ENCODE results near the gene RNF26.
A peak's percentile ranks its signal among the peaks of the same experiment; 100 is the strongest.

The RNF26 gene

DNA sequence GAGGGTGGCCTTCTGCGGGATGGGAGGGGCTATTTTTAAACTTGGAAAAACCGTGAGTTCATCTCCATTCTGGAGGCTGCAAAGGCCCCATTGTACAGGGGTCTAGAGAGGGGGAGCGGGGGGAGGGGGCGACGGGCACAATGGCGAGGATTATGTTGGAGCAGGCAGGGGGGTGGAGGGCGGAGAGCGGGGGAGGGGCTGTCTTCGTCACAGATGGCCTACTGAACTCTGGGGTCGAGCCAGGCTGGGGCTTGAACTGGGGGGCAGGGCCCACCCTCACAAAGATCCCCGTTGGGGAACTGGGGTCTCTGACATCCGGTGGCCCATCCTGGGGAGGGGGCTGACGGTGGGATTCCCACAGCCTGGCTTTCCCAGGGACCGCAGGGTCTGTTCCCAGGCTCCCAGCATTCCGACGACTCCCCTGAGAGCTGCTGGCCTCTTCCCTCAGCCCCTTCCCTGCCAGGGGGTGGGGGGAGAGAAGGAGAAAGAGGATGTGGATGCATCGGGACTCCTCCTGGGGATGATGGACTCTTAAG lies 14.0 kb upstream of the RNF26 start:
- peak overlapping the region in 1 of 2 donors; percentile 62 for H3K4me3 ChIP-seq (ENCODE audit: low read length in 2 of 2)
- H3K4me1 ChIP-seq (ENCODE audit: control insufficient read depth in 2 of 2, insufficient read depth in 1 of 2, low read depth in 1 of 2, low read length in 2 of 2): peaks cover 43 to 45% of the 10 kb centered on the region in 2 donors
- peak overlapping the region; percentile 98 for H3K18ac ChIP-seq (ENCODE audit: low read length)
- no CpG with 5 or more reads among the region's 17 CpGs for WGBS, 2 donors (ENCODE audit: extremely low coverage in 2 of 2, insufficient read length in 2 of 2, insufficient replicate concordance in 1 of 2)
- peak overlapping the region; percentile 80 for H3K23ac ChIP-seq (ENCODE audit: low read depth, low read length, poor library complexity)
- H2BK15ac ChIP-seq (ENCODE audit: low read length): peak overlapping the region; percentile 86
- peak overlapping the region; percentile 89 for H2BK12ac ChIP-seq (ENCODE audit: low read length)
- H3K79me1 ChIP-seq (ENCODE audit: low read depth, low read length): no peaks in the 10 kb centered on the region
- peak overlapping the region; percentile 73 for H3K27ac ChIP-seq (replicated peaks; ENCODE audit: low read length)
- peak overlapping the region; percentile 49 for H2BK120ac ChIP-seq (ENCODE audit: low read depth, low read length)
- H4K8ac ChIP-seq (ENCODE audit: low read depth, low read length): no peak overlapping the region
- H2AK5ac ChIP-seq (ENCODE audit: low read depth, low read length): peak overlapping the region; percentile 77
- DNase-seq (ENCODE audit: low spot score): no peak
- peak overlapping the region; percentile 79 for H3K9ac ChIP-seq (ENCODE audit: low read depth, low read length, poor library complexity)
- H3K4me2 ChIP-seq (ENCODE audit: insufficient read depth, low read length, poor library complexity, severe bottlenecking): peak overlapping the region; percentile 58
- no peak overlapping the region for H3K4ac ChIP-seq (ENCODE audit: low read length)
- peak overlapping the region; percentile 90 for H2AFZ ChIP-seq (ENCODE audit: low read length)
- no peak overlapping the region for H3K14ac ChIP-seq (ENCODE audit: low read length)
- H4K91ac ChIP-seq (ENCODE audit: low read depth, low read length, poor library complexity): peak overlapping the region; percentile 74
- no peaks in the 10 kb centered on the region for H3K9me3 ChIP-seq (replicated peaks in 1 of 2; ENCODE audit: control insufficient read depth in 2 of 2, insufficient read depth in 1 of 2, low read depth in 1 of 2, low read length in 2 of 2)
- no peaks in the 10 kb centered on the region for H3K36me3 ChIP-seq (replicated peaks in 1 of 2; ENCODE audit: control insufficient read depth in 2 of 2, insufficient read depth in 2 of 2, low read length in 2 of 2)
- H2BK5ac ChIP-seq (ENCODE audit: low read length): peak overlapping the region; percentile 91
- peaks cover 6 to 27% (median 13%) of the 10 kb centered on the region in 3 experiments for H3K27me3 ChIP-seq (ENCODE audit: control insufficient read depth in 3 of 3, insufficient read depth in 3 of 3, low read depth in 1 of 3, low read length in 3 of 3)

- peak overlapping the region in 1 of 2 donors; percentile 62 for H3K4me3 ChIP-seq (ENCODE audit: low read length in 2 of 2)
- H4K91ac ChIP-seq (ENCODE audit: low read depth, low read length, poor library complexity): peak overlapping the region; percentile 74
- H3K9me3 ChIP-seq (replicated peaks in 1 of 2; ENCODE audit: control insufficient read depth in 2 of 2, insufficient read depth in 1 of 2, low read depth in 1 of 2, low read length in 2 of 2): no peaks in the 10 kb centered on the region
- peak overlapping the region; percentile 91 for H2BK5ac ChIP-seq (ENCODE audit: low read length)
- no peak overlapping the region for H4K8ac ChIP-seq (ENCODE audit: low read depth, low read length)
- peak overlapping the region; percentile 77 for H2AK5ac ChIP-seq (ENCODE audit: low read depth, low read length)
- H3K36me3 ChIP-seq (replicated peaks in 1 of 2; ENCODE audit: control insufficient read depth in 2 of 2, insufficient read depth in 2 of 2, low read length in 2 of 2): no peaks in the 10 kb centered on the region
- H3K4me2 ChIP-seq (ENCODE audit: insufficient read depth, low read length, poor library complexity, severe bottlenecking): peak overlapping the region; percentile 58
- peak overlapping the region; percentile 73 for H3K27ac ChIP-seq (replicated peaks; ENCODE audit: low read length)
- H3K23ac ChIP-seq (ENCODE audit: low read depth, low read length, poor library complexity): peak overlapping the region; percentile 69
- H3K14ac ChIP-seq (ENCODE audit: low read length): peak overlapping the region; percentile 85
- H3K27me3 ChIP-seq (ENCODE audit: control insufficient read depth in 3 of 3, insufficient read depth in 3 of 3, low read depth in 1 of 3, low read length in 3 of 3): peaks cover 2 to 21% (median 7%) of the 10 kb centered on the region in 3 experiments
- DNase-seq (ENCODE audit: low spot score): no peak
- WGBS, 2 donors (ENCODE audit: extremely low coverage in 2 of 2, insufficient read length in 2 of 2, insufficient replicate concordance in 1 of 2): no CpG with 5 or more reads among the region's 60 CpGs
- peaks cover 37 to 38% of the 10 kb centered on the region in 2 donors for H3K4me1 ChIP-seq (ENCODE audit: control insufficient read depth in 2 of 2, insufficient read depth in 1 of 2, low read depth in 1 of 2, low read length in 2 of 2)
- peak overlapping the region; percentile 87 for H3K9ac ChIP-seq (ENCODE audit: low read depth, low read length, poor library complexity)
- H2BK12ac ChIP-seq (ENCODE audit: low read length): peak overlapping the region; percentile 96
- H2BK120ac ChIP-seq (ENCODE audit: low read depth, low read length): peak overlapping the region; percentile 49
- no peak overlapping the region for H3K4ac ChIP-seq (ENCODE audit: low read length)
- peak overlapping the region; percentile 98 for H3K18ac ChIP-seq (ENCODE audit: low read length)
- H2BK15ac ChIP-seq (ENCODE audit: low read length): peak overlapping the region; percentile 86
- no peaks in the 10 kb centered on the region for H3K79me1 ChIP-seq (ENCODE audit: low read depth, low read length)
- peak overlapping the region; percentile 90 for H2AFZ ChIP-seq (ENCODE audit: low read length)
Measured at GRCh38 chr11:119320776-119321524, 13.4 kb upstream of the RNF26 start.

DNA sequence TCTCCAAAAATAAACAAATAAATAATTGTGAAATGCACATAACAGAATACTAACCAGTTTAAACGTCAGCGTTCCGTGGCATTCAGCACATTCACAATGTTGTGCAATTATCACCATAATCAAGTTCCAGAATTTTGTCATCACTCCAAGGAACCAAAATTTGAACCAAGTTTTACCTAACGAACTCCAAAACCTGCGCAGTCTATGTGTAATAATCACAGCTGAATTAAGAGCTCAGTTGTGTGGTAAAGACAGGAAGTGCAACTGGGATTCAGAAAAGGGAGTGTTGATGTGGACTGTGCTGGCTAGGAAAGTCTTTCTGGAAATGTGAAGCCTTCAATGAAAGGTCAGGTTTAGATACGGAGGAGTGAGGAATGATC lies 12.0 kb upstream of the RNF26 start:
- no peak overlapping the region for H2BK5ac ChIP-seq (ENCODE audit: low read length)
- H3K4me2 ChIP-seq (ENCODE audit: insufficient read depth, low read length, poor library complexity, severe bottlenecking): no peak overlapping the region
- no peaks in the 10 kb centered on the region for H3K9me3 ChIP-seq (replicated peaks in 1 of 2; ENCODE audit: control insufficient read depth in 2 of 2, insufficient read depth in 1 of 2, low read depth in 1 of 2, low read length in 2 of 2)
- H2BK15ac ChIP-seq (ENCODE audit: low read length): no peak overlapping the region
- no peaks in the 10 kb centered on the region for H3K79me1 ChIP-seq (ENCODE audit: low read depth, low read length)
- H4K91ac ChIP-seq (ENCODE audit: low read depth, low read length, poor library complexity): no peak overlapping the region
- H3K18ac ChIP-seq (ENCODE audit: low read length): no peak overlapping the region
- no peak overlapping the region for H2BK120ac ChIP-seq (ENCODE audit: low read depth, low read length)
- no peak overlapping the region for H3K23ac ChIP-seq (ENCODE audit: low read depth, low read length, poor library complexity)
- H3K27ac ChIP-seq (replicated peaks; ENCODE audit: low read length): no peak overlapping the region
- no peaks in the 10 kb centered on the region for H3K36me3 ChIP-seq (replicated peaks in 1 of 2; ENCODE audit: control insufficient read depth in 2 of 2, insufficient read depth in 2 of 2, low read length in 2 of 2)
- WGBS, 2 donors (ENCODE audit: extremely low coverage in 2 of 2, insufficient read length in 2 of 2, insufficient replicate concordance in 1 of 2): no CpG with 5 or more reads among the region's 6 CpGs
- H3K27me3 ChIP-seq (ENCODE audit: control insufficient read depth in 3 of 3, insufficient read depth in 3 of 3, low read depth in 1 of 3, low read length in 3 of 3): peaks cover 0 to 10% (median 0%) of the 10 kb centered on the region in 3 experiments
- H3K14ac ChIP-seq (ENCODE audit: low read length): no peak overlapping the region
- H2AFZ ChIP-seq (ENCODE audit: low read length): no peak overlapping the region
- H3K4me3 ChIP-seq (ENCODE audit: low read length in 2 of 2): no peak overlapping the region
- H2BK12ac ChIP-seq (ENCODE audit: low read length): no peak overlapping the region
- no peak overlapping the region for H3K4ac ChIP-seq (ENCODE audit: low read length)
- H3K9ac ChIP-seq (ENCODE audit: low read depth, low read length, poor library complexity): no peak overlapping the region
- peaks cover 30 to 33% of the 10 kb centered on the region in 2 donors for H3K4me1 ChIP-seq (ENCODE audit: control insufficient read depth in 2 of 2, insufficient read depth in 1 of 2, low read depth in 1 of 2, low read length in 2 of 2)
- H2AK5ac ChIP-seq (ENCODE audit: low read depth, low read length): no peak overlapping the region
- no peak overlapping the region for H4K8ac ChIP-seq (ENCODE audit: low read depth, low read length)
- no peak for DNase-seq (ENCODE audit: low spot score)

DNA sequence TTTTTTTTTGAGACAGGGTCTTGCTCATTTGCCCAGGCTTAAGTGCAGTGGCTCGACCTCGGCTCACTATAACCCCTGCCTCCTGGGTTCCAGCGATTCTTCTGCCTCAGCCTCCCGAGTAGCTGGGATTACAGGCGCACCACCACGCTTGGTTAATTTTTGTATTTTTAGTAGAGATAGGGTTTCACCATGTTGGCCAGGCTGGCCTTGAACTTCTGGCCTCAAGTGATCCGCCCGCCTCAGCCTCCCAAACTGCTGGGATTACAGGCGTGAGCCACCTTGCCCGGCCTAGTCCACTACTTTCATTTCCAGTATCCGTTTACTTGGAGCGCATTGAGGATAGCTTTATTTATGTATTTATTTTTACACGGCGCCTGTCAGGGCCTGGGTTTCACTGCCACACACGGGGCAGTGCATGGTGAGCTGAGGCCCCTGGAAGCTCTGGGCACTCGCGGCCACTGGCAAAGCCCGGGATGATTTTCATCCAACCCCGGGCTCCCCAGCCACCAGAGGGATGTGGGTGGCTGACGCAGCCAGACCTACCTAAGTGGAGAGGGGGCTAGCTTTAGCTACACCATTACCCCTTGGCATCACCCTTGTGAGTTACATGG lies 11.3 kb upstream of the RNF26 start:
- no CpG with 5 or more reads among the region's 20 CpGs for WGBS, 2 donors (ENCODE audit: extremely low coverage in 2 of 2, insufficient read length in 2 of 2, insufficient replicate concordance in 1 of 2)
- H4K91ac ChIP-seq (ENCODE audit: low read depth, low read length, poor library complexity): no peak overlapping the region

More for the DNA sequence above, 11.3 kb upstream of the RNF26 start:
- Histone ChIP-seq H2BK15ac (ENCODE audit: low read length) (no peak overlapping the region), H2AFZ (ENCODE audit: low read length) (no peak overlapping the region), H2BK5ac (ENCODE audit: low read length) (no peak overlapping the region), H3K27me3 (ENCODE audit: control insufficient read depth in 3 of 3, insufficient read depth in 3 of 3, low read depth in 1 of 3, low read length in 3 of 3) (peaks cover 0 to 3% (median 0%) of the 10 kb centered on the region in 3 experiments), H3K4me2 (ENCODE audit: insufficient read depth, low read length, poor library complexity, severe bottlenecking) (no peak overlapping the region), H3K23ac (ENCODE audit: low read depth, low read length, poor library complexity) (no peak overlapping the region), H3K79me1 (ENCODE audit: low read depth, low read length) (no peaks in the 10 kb centered on the region), H3K18ac (ENCODE audit: low read length) (peak overlapping the region; percentile 1), H3K27ac (replicated peaks; ENCODE audit: low read length) (no peak overlapping the region), H2BK12ac (ENCODE audit: low read length) (no peak overlapping the region), H4K8ac (ENCODE audit: low read depth, low read length) (no peak overlapping the region), H2AK5ac (ENCODE audit: low read depth, low read length) (peak overlapping the region; percentile 30), H3K4ac (ENCODE audit: low read length) (no peak overlapping the region), H2BK120ac (ENCODE audit: low read depth, low read length) (peak overlapping the region; percentile 42), H3K36me3 (replicated peaks in 1 of 2; ENCODE audit: control insufficient read depth in 2 of 2, insufficient read depth in 2 of 2, low read length in 2 of 2) (no peaks in the 10 kb centered on the region), H3K4me1 (ENCODE audit: control insufficient read depth in 2 of 2, insufficient read depth in 1 of 2, low read depth in 1 of 2, low read length in 2 of 2) (peaks cover 23 to 28% of the 10 kb centered on the region in 2 donors), H3K14ac (ENCODE audit: low read length) (no peak overlapping the region), H3K4me3 (ENCODE audit: low read length in 2 of 2) (no peak overlapping the region), H3K9ac (ENCODE audit: low read depth, low read length, poor library complexity) (no peak overlapping the region), H3K9me3 (replicated peaks in 1 of 2; ENCODE audit: control insufficient read depth in 2 of 2, insufficient read depth in 1 of 2, low read depth in 1 of 2, low read length in 2 of 2) (no peaks in the 10 kb centered on the region)
- DNase-seq (ENCODE audit: low spot score): no peak

Measured in neuronal stem cell (in vitro differentiated cells).